H9 (cell line): ENCODE data around the gene TMEM219. TPM values are rescaled to one million over a fixed set of nuclear protein-coding genes. Genes with fewer than 3 reads are reported as not detected.

Experiments
- DNase-seq: peaks from one replicate; pipeline ENCODE4 v3.0.0-alpha.2; 2017
- H2AFZ ChIP-seq: one replicate; pipeline ENCODE4 v1.6.1; 2013; ENCODE audit warnings: mild to moderate bottlenecking, low read length, control low read depth, moderate library complexity
- H2AK5ac ChIP-seq: 2 replicates; pipeline ENCODE4 v1.6.1; 2013; ENCODE audit warnings: low read length, control low read depth, mixed read lengths; ENCODE audit not compliant: insufficient read length
- H2BK120ac ChIP-seq: one replicate; pipeline ENCODE4 v1.6.1; 2013; ENCODE audit warnings: low read depth, mild to moderate bottlenecking, low read length, control low read depth, inconsistent platforms; ENCODE audit not compliant: poor library complexity, severe bottlenecking
- H2BK12ac ChIP-seq: 2 replicates; pipeline ENCODE4 v1.6.1; 2013; ENCODE audit warnings: low read length, control low read depth, mixed read lengths, low read depth; ENCODE audit not compliant: insufficient read length
- H2BK15ac ChIP-seq: 2 replicates; pipeline ENCODE4 v1.6.1; 2013; ENCODE audit warnings: low read depth, low read length, control low read depth
- H2BK20ac ChIP-seq: one replicate; pipeline ENCODE4 v1.6.1; 2013; ENCODE audit warnings: low read depth, mild to moderate bottlenecking, low read length, control low read depth, inconsistent platforms; ENCODE audit not compliant: poor library complexity, severe bottlenecking
- H2BK5ac ChIP-seq: 2 replicates; pipeline ENCODE4 v1.6.1; 2013; ENCODE audit warnings: low read length, control low read depth, mixed read lengths; ENCODE audit not compliant: insufficient read length
- H3K14ac ChIP-seq: 2 replicates; pipeline ENCODE4 v1.6.1; 2013; ENCODE audit warnings: low read length, control low read depth; ENCODE audit not compliant: insufficient read depth
- H3K18ac ChIP-seq: 2 replicates; pipeline ENCODE4 v1.6.1; 2013; ENCODE audit warnings: low read depth, mild to moderate bottlenecking, mixed read lengths, low read length, control low read depth; ENCODE audit not compliant: insufficient read length
- H3K23ac ChIP-seq: 2 replicates; pipeline ENCODE4 v1.6.1; 2013; ENCODE audit warnings: low read length, control low read depth, mixed read lengths, low read depth; ENCODE audit not compliant: insufficient read length
- H3K23me2 ChIP-seq: 2 replicates; pipeline ENCODE4 v1.6.1; 2013; ENCODE audit warnings: low read depth, mild to moderate bottlenecking, mixed read lengths, low read length, control low read depth; ENCODE audit not compliant: insufficient read length, poor library complexity, severe bottlenecking
- H3K27ac ChIP-seq: 2 replicates; pipeline ENCODE4 v1.5.1; 2013; ENCODE audit warnings: low read length, control low read depth, mixed read lengths, low read depth; ENCODE audit not compliant: insufficient read length
- H3K27me3 ChIP-seq: 2 replicates; pipeline ENCODE4 v1.6.1; 2013; ENCODE audit warnings: low read length, control low read depth, inconsistent platforms; ENCODE audit not compliant: insufficient read depth
- H3K4ac ChIP-seq: 2 replicates; pipeline ENCODE4 v1.6.1; 2013; ENCODE audit warnings: low read depth, mild to moderate bottlenecking, control low read depth, inconsistent platforms, low read length, moderate library complexity
- H3K4me1 ChIP-seq: 2 replicates; pipeline ENCODE4 v1.6.1; 2013; ENCODE audit warnings: low read length, control low read depth, inconsistent platforms; ENCODE audit not compliant: insufficient read depth
- H3K4me2 ChIP-seq: 2 replicates; pipeline ENCODE4 v1.6.1; 2013; ENCODE audit warnings: low read length, control low read depth, mixed read lengths; ENCODE audit not compliant: insufficient read length, insufficient read depth
- H3K56ac ChIP-seq: 2 replicates; pipeline ENCODE4 v1.6.1; 2013; ENCODE audit warnings: low read depth, mild to moderate bottlenecking, mixed read lengths, low read length, control low read depth; ENCODE audit not compliant: insufficient read length
- H3K79me1 ChIP-seq: 2 replicates; pipeline ENCODE4 v1.6.1; 2013; ENCODE audit warnings: low read depth, mild to moderate bottlenecking, moderate library complexity, low read length, control low read depth, inconsistent platforms; ENCODE audit not compliant: insufficient read depth, poor library complexity, severe bottlenecking
- H3K79me2 ChIP-seq: 2 replicates; pipeline ENCODE4 v1.6.1; 2013; ENCODE audit warnings: low read length, control low read depth, inconsistent platforms; ENCODE audit not compliant: insufficient read depth
- H3K9ac ChIP-seq: 2 replicates; pipeline ENCODE4 v1.6.1; 2013; ENCODE audit warnings: low read length, control low read depth, mixed read lengths; ENCODE audit not compliant: insufficient read length; ENCODE audit errors: extremely low read depth
- H3K9me3 ChIP-seq: one replicate; pipeline ENCODE4 v1.6.1; 2013; ENCODE audit warnings: low read depth, low read length, inconsistent platforms; ENCODE audit not compliant: control insufficient read depth
- H3T11ph ChIP-seq: one replicate; pipeline ENCODE4 v1.6.1; 2013; ENCODE audit warnings: mild to moderate bottlenecking, low read length, control low read depth, inconsistent platforms
- H4K20me1 ChIP-seq: one replicate; pipeline ENCODE4 v1.6.1; 2013; ENCODE audit not compliant: control insufficient read depth, insufficient read length, insufficient read depth
- H4K5ac ChIP-seq: 2 replicates; pipeline ENCODE4 v1.6.1; 2013; ENCODE audit warnings: low read depth, mild to moderate bottlenecking, mixed read lengths, low read length, control low read depth; ENCODE audit not compliant: insufficient read length
- H4K8ac ChIP-seq: replicated peaks from 2 replicates; pipeline ENCODE4 v1.6.1; 2013; ENCODE audit warnings: low read length, control low read depth, mixed read lengths, low read depth; ENCODE audit not compliant: insufficient read length
- H4K91ac ChIP-seq: 2 replicates; pipeline ENCODE4 v1.6.1; 2013; ENCODE audit warnings: low read depth, mild to moderate bottlenecking, moderate library complexity, mixed read lengths, low read length, control low read depth; ENCODE audit not compliant: insufficient read length
- H3K27ac Mint-ChIP-seq, 3 experiments: 2 replicates in 2 of 3; 3 replicates in 1 of 3; pipeline ENCODE4 v1.8.0; 2020 to 2021; ENCODE audit warnings: mixed read lengths in 3 of 3, mild to moderate bottlenecking in 1 of 3, moderate library complexity in 1 of 3
- H3K27me3 Mint-ChIP-seq: 2 replicates; pipeline ENCODE4 v1.8.0; 2021; ENCODE audit warnings: low read depth, mild to moderate bottlenecking, moderate library complexity, mixed read lengths
- H3K36me3 Mint-ChIP-seq, 3 experiments: 2 replicates in 2 of 3; 3 replicates in 1 of 3; pipeline ENCODE4 v1.8.0; 2020 to 2021; ENCODE audit warnings: low read depth in 3 of 3, mixed read lengths in 3 of 3; ENCODE audit not compliant: insufficient read depth in 1 of 3
- H3K4me1 Mint-ChIP-seq, 2 experiments: 2 replicates each; pipeline ENCODE4 v1.8.0; 2020; ENCODE audit warnings: mixed read lengths in 2 of 2
- H3K4me3 Mint-ChIP-seq, 2 experiments: 2 replicates in 1 of 2; 3 replicates in 1 of 2; pipeline ENCODE4 v1.8.0; 2020 to 2021; ENCODE audit warnings: mild to moderate bottlenecking in 2 of 2, mixed read lengths in 2 of 2, moderate library complexity in 1 of 2
- H3K9me3 Mint-ChIP-seq, 2 experiments: 2 replicates in 1 of 2; 3 replicates in 1 of 2; pipeline ENCODE4 v1.8.0; 2020; ENCODE audit warnings: mild to moderate bottlenecking in 2 of 2, mixed read lengths in 2 of 2, moderate library complexity in 1 of 2
- WGBS: extraction: QIAGEN DNeasy Blood & Tissue Kit; methylation state at CpG from one replicate; pipeline ENCODE4 v1.1.7; 2013; ENCODE audit warnings: missing lambda C conversion rate, low lambda C conversion rate, mixed read lengths; ENCODE audit not compliant: insufficient read length; ENCODE audit errors: extremely low coverage; 5-methylcytosine and 5-hydroxymethylcytosine counted together
- total RNA-seq: library from RNA; stranded (reverse); gene quantifications from 2 replicates; pipeline ENCODE4 v1.2.1, GENCODE V29; 2021
- TF ChIP-seq, protein P1 (sequence below): fragments of 200-600 bp; sonication (generic); conservative IDR thresholded peaks from 3 replicates; pipeline ENCODE4 v1.8.0; 2021; ENCODE audit warnings: antibody characterized with exemption, mild to moderate bottlenecking

Gene TMEM219
- total RNA-seq, 1 experiment from 2014 or later = 89.1 TPM

DNA sequence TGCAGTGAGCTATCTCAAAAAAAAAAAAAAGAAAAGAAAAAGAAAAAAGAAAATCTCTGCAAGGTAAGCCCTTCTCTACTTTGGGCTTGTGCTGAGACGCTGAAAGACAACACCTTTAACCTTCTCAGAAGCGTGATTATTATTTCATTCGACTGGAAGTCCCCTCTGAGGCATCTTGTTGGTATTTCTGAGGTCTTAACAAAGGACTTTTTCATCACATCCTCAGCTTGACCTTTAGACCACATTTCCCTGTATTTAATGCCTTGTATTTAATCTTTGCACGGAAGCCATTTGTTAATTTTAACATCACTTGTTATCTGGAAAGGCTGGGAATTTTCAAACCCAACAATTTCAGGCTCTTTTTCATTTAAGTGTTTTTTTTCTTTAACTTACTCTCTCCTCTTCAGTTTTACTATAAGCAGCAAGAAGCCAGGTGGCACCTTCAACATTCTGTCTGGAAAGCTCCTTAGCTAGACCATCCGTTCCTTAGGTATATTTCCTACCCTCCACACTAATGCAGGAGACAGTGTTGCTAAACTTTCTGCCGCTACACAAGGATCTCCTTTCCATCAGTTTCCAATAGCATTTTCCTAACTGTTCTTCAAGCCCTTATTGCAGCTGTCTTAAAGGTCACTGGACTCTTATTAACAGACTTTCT, 46.2 kb upstream of the TMEM219 start:
- Histone ChIP-seq H3K79me2 (no peaks in the 10 kb centered on the region), H3K56ac (no peak overlapping the region), H3K9me3 (no peaks in the 10 kb centered on the region), H4K91ac (no peak overlapping the region), H3K23me2 (no peaks in the 10 kb centered on the region), H3K27ac (no peak overlapping the region), H3K27me3 (no peaks in the 10 kb centered on the region), H3K4ac (no peak overlapping the region), H4K20me1 (no peaks in the 10 kb centered on the region), H2BK20ac (no peak overlapping the region), H3K9ac (no peak overlapping the region), H3K18ac (no peak overlapping the region), H2BK120ac (no peak overlapping the region), H3K79me1 (no peaks in the 10 kb centered on the region), H4K8ac (no peak overlapping the region), H2BK15ac (no peak overlapping the region), H2AFZ (no peak overlapping the region), H3K4me1 (no peaks in the 10 kb centered on the region), H4K5ac (no peak overlapping the region), H3K4me2 (no peak overlapping the region), H3T11ph (no peak overlapping the region), H2AK5ac (no peak overlapping the region), H3K23ac (no peak overlapping the region), H3K14ac (no peak overlapping the region), H2BK12ac (no peak overlapping the region), H2BK5ac (no peak overlapping the region)
- no peaks in the 10 kb centered on the region; a peak in 1 of 5 replicates for H3K9me3 Mint-ChIP-seq
- no peak overlapping the region for H3K4me3 Mint-ChIP-seq
- no peak overlapping the region; a peak in 1 of 7 replicates for H3K27ac Mint-ChIP-seq
- no peak for DNase-seq
- TF ChIP-seq, protein P1, sequence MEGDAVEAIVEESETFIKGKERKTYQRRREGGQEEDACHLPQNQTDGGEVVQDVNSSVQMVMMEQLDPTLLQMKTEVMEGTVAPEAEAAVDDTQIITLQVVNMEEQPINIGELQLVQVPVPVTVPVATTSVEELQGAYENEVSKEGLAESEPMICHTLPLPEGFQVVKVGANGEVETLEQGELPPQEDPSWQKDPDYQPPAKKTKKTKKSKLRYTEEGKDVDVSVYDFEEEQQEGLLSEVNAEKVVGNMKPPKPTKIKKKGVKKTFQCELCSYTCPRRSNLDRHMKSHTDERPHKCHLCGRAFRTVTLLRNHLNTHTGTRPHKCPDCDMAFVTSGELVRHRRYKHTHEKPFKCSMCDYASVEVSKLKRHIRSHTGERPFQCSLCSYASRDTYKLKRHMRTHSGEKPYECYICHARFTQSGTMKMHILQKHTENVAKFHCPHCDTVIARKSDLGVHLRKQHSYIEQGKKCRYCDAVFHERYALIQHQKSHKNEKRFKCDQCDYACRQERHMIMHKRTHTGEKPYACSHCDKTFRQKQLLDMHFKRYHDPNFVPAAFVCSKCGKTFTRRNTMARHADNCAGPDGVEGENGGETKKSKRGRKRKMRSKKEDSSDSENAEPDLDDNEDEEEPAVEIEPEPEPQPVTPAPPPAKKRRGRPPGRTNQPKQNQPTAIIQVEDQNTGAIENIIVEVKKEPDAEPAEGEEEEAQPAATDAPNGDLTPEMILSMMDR = no peak
- peaks cover 18 to 44% (median 33%) of the 10 kb centered on the region in 3 experiments for H3K36me3 Mint-ChIP-seq
- no CpG with 5 or more reads among the region's 6 CpGs for WGBS
- peaks cover 3 to 8% of the 10 kb centered on the region in 2 experiments for H3K4me1 Mint-ChIP-seq
- no peaks in the 10 kb centered on the region for H3K27me3 Mint-ChIP-seq
